ENCODE measurements around the gene RHOBTB1.

The RHOBTB1 gene

DNA sequence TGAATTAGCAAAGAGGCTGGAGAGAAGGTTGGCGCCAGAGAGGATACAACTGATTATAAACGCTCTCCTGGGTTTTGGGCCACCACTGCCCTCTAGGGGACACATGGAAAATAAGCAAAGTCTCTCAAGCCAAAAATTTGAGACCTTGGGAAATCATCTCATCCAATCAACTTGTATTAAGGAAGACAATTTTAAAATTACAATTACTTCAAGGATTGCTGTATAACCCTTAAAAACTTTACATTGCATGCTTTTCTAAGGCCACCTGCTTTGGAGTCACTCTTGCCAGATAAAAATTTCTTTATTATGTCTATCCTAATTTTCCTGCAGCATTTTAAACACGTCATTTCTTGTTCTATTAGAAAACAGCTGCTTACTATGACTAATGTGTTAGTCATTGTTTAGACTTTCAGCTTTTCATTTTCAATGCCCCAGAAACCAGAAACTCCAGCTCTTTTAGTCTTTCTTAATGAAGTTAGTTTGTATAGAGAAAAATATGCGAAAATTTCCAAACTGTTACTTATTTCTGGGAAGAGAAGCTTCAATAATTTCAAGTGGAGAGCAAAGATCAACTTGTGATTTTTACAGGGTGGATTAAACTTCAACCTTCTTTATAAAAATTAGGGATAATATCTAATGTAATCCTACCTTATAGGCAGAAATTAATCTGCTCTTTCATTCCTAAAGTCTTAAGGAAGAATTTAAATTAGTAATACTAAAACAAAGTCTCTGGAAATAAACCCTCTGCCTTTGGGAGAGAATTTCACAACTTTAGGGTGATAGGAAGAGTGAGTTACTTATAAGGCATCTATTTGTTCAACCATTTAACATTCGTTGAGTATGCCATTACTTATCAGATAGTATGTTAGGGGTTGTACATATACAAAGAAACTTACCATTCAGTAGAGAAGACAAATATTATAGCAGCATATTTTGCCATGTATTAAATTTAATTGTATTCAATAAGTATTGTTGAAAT is 20.6 kb upstream of the RHOBTB1 start:
- no peak for DNase-seq

GRCh38 chr10:60963441-60964256 is 19.7 kb upstream of the RHOBTB1 start:
- DNase-seq: no peak

- no peak for DNase-seq
Measured at GRCh38 chr10:60962946-60963345, 19.0 kb upstream of the RHOBTB1 start.

DNA sequence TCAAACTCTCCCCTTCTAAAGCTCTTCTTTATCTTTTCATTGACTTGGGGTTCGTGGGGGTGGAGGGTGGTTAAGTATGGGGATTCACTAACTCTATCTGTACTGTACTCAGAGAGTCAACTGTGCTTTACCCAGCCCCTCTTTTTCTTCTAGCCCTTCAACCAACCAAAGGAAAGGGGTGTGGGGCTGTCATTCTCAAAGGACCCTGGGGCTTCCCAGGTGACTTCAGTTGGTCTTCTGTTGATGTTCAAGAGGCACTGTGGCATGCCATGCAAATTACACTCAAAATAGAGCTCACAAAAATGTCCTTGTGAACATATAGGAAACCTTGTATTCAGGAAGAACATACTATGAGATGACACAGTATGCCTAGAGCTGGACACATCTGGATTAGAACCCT is 16.9 kb upstream of the RHOBTB1 start:
- no peak for DNase-seq

DNA sequence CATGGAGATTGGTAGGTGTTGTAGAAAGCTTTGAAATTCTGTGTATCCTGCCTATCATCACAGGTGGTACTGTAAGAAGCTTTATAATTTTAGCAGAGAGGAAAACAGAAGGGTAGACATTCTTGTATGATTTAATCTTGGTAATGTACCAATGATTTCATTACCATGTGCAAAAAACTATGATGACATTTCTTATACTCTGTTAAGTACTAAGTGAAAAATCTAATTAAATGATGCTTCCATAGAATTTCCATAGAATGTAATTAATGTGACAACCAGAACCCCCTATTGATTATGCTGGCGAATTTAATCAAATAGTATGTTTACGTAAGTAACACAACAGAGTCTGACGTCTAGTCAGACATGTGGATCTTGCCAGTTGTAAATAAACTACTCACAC is 16.0 kb upstream of the RHOBTB1 start:
- no peak for DNase-seq

DNA sequence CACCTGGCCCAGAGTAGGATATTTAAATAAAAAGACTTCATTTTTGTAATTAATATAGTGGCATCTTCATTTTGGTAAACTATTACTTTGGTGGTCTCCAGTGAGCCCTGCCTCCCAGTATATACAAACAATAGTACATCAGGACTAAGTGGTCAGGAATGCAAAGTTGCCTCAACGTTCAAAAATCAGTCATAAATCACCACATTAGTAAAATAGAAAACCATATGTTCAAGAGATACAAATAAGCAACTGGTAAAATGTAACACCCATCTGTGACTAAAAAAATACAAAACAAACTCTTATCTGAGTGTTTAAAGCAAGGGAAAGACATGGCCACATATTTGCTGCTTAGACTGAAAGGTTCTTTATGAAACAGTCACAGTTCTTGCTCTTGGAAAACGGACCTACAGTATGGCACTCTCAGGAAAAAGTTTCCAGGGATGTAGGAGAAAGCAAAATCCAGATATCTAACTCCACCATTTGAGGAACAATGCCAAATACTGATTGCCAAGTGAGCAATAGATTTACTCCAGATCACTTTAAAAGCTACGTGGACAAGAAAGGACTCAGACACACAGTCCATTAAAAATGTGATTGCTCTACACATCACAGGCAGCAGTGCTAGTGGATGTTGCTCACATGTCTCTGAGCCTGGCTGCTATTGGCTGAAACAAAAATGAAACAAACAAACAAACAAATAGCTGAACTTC is 15.1 kb upstream of the RHOBTB1 start:
- no peak for DNase-seq

DNA sequence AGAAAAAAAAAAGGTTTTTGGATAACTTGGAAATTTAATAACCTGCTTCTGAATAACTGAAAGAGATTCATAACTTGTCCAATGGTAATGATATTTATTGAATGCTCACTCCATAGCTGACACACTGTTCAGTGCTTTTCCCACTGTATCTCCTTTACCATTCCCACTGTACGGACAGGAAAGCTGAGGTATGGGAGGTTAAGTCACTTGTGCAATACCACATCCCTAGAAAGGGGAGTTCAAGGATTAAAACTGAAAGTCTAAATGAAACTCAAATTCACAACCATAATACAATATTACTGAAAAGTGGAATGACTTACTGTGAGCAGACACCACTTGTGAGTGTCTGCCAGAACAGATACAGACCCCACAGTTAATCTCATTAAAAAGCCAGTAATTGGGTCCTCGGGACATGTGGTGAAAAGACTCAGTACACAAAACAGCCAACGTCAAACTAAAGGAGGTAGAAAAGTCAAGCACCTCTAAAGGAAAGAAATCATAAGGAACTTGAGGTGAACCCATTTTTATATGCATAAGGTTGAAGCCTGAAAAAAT is 13.8 kb upstream of the RHOBTB1 start:
- no peak for DNase-seq

DNA sequence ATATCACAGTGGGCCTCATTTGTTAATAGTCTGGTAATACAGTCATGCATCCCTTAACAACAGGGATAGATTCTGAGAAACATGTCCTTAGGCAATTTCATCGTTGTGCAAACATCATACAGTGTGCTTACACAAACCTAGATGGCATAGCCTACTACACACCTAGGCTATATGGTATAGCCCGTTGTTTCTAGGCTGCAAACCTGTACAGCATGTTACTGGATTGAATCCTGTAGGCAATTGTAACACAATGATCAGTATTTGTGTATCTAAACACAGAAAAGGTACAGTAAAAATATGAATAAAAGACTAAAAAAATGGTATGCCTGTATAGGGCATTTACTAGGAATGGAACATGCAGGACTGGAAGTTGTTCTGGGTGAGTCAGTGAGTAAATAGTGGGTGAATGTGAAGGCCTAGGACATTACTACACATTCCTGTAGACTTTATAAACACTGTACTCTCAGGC is 12.0 kb upstream of the RHOBTB1 start:
- DNase-seq: no peak

- DNase-seq: no peak
Measured at GRCh38 chr10:60955316-60955715, 11.3 kb upstream of the RHOBTB1 start.

DNA sequence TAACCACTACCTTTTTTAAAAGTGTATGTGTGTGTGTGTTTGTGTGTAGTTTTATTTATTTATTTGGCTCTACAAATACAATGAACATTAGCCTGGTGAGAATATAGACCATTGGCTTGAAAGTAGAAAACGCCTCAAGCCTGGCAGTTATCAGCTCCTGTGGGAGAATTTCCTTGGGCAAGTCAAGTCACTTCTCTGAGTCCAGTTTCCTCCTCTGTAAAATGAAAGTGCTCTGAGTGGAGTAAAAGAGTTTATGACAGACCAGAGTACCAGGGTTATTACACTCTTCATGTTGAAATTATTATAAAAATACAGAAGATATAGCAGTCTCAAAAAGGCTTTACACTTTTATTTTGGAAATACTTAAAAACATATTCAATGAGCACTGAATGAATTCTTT is 10.1 kb upstream of the RHOBTB1 start:
- no peak for DNase-seq

- DNase-seq: no peak
Measured at GRCh38 chr10:60953420-60953819, 9.4 kb upstream of the RHOBTB1 start.

DNA sequence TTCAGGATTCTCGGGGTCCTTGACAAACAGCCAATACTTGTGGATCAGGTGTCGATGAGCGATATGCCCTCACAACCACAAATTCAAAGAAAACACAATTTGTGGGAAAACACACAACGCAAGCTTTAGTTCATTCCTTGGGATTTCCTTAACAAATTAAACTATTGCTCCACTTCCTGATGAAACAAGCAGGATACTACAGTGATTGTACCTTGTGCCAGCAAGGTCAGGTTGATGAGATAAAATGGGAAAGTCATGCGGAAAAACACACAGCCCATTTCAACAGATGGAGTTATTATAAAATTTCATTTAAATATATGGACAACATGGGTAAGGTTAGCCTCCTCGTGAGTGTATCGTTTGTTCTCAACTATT is 8.8 kb upstream of the RHOBTB1 start:
- no peak for DNase-seq

DNA sequence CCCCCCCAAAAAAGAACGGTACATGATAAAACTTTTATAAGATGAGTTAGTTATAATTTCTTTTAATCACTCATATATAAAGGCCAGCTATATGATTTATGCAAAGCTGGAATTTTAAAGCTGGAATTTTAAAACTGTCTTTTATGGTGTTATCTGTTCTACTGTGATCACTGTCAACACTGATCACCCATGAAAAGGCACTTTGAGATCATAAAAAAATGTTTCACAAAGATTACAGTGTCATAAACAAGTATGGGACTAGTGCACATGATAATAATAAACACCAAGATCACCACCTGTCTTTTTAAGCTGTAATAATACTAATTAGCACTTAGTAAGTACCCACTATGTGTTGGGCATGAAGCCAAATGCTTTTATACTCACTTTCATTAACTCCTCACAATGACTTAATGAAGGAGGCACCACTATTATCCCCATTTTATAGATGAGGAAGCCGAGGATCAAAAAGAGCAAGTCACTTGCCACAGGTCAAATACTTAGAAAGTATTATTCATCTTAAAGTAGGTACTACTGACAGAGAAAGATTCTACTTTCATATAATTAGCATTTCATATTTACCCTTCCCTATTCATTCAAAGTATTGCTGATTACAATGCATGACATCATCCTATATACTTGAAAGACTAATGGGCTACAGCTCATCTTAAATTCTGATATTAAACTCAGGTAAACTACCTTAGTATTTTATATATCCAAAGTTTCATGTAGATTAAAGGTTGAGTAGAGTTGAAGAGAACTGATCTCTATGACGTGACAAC is 8.3 kb upstream of the RHOBTB1 start:
- DNase-seq: no peak

GRCh38 chr10:60951272-60951724 is 7.3 kb upstream of the RHOBTB1 start:
- no peak for DNase-seq

DNA sequence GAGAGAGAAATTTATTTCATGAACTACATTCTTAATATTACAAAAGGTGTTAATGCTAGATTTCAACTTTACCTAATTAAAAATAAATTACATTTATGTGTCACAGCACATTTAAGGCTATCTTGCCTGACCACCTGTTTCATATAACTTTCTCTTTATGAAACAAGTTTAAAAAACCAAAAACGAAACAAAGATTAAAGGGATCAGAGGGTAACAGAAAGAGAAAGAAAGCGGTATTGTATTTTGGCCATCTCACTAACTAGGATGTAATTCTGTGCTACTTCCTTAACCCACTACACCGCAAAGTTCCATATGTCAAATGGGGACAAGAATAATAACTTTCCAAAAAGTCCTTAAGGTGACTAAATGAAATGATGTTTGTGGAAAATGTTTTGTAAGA is 6.3 kb upstream of the RHOBTB1 start:
- no peak for DNase-seq

DNA sequence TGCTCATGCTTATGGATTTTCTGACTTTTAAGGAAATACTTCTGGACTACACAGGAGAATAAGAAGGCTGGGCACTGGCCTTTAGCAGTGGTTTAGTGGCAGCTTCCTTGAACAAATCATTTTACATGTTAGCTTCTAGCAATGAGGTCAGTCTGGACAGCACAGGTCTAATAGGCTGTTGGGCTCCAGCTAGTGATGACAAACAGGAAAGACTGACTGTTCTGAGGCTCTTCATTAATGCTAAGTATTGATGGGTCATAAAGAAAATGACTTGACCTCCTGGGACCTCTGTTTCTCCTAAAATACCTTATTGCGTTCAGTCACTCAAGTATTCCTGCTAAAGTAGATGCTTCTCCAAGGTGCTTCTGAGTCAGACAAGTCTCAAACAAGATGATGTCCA is 4.9 kb upstream of the RHOBTB1 start:
- no peak for DNase-seq

- DNase-seq: no peak
Measured at GRCh38 chr10:60944910-60945297, 919 bp upstream of the RHOBTB1 start.

- DNase-seq: no peak
Measured at GRCh38 chr10:60943316-60944057, 498 bp downstream of the RHOBTB1 start.

DNA sequence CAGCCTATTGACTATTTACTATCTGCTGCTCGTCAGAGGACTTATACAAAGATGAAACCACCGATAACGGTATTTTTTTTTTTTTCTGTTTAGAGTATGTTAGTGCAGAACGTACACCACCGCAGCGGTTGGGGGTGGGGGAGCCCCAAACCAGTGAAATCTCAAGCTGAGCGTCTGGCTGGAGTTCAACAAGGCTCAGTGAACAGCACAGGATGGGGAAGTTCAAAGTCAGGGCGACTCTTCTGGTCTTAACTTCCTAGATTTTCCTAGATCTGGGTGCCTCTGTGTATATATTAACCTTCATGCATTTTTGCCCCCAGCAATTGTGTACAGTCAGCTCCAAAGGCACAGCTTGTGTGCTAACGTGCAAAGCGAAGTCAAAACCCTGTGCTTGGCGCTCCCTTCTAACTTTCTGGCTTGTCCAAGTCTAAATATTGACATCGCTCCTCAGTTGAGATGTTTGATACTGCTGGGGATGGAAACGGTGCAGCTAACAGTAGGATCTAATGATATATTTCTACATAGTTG is 1.1 kb downstream of the RHOBTB1 start:
- DNase-seq: no peak

DNA sequence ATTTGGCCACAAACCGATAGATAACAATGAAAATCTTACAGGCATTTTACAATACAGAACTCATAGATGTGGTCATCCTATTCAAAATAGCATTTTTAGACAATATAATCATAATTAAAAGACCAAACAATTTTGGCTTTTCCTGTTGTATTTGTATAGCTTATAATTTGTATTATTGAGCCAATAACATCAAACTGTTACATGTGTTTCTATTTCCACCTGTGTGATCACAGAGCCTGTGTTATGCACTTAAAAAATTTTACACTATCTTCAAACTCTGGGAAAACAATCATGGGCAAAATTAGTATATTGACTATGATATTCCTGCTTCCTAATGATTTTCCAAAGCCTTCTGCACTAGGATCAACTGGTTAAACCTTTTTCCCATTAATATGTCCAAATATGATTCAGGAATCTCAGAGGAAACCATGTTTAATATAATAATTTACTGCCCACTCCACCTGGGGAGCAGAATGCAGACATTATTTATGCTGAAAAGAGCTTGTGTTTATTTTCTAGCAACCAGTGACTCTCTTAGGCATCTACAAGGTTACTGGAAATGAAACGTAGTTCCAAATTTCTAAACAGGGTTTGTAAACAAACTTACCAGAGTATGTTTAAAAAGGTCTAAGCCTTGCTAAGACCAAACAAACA is 1.7 kb downstream of the RHOBTB1 start:
- no peak for DNase-seq

Measured in activated T-cell treated with anti-CD3 and anti-CD28 coated beads for 4 hours (primary cell).